HG03095 (cell line): ENCODE data around the gene PCBP3.

Source experiments
- ATAC-seq: cut with Tn5 transposase; IDR thresholded peaks from one replicate; pipeline ENCODE4 v1.9.1; 2021; ENCODE audit warnings: moderate library complexity; ENCODE audit not compliant: unreplicated experiment

PCBP3 gene

GRCh38 chr21:45986316-45987051 is 343.0 kb downstream of the PCBP3 start:
- no peak for ATAC-seq

GRCh38 chr21:45987121-45987711 is 343.7 kb downstream of the PCBP3 start:
- no peak for ATAC-seq

- ATAC-seq = no peak
Measured at GRCh38 chr21:45988366-45989347, 345.1 kb downstream of the PCBP3 start.

DNA sequence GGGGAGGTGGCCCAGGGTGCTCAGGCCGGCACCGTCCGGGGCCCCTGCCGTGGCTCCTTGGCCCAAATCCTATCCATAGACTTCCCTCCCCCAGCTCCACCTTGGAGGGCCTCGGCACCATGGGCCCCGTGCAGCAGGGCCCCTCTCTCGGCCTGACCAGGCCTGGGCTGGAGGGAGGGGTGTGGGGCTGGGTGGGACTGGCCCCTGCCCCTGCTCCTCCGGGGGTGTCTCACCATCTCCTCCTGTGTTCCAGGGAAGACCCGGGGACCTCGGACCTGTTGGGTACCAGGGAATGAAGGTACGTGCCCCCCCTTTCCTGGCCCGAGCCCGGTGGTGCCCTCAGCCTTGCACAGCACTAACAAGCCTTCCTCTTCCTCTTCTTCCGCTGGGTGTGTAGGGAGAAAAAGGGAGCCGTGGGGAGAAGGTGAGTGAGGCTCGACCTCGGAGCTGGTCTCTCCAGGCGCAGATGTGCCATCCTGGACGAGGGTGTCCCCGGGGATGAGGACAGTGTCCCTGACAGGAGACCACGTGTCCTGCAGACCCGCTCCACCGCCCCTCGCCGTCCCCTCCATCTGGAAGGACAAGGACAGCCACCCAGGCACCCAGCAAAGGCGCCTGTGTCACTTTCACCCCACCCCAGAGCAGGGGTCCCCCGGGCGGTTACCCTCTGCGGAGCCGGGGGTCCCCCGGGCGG is 346.0 kb downstream of the PCBP3 start:
- ATAC-seq = no peak

GRCh38 chr21:45990049-45990711 is 346.7 kb downstream of the PCBP3 start:
- ATAC-seq = no peak

GRCh38 chr21:45990741-45991605 is 347.4 kb downstream of the PCBP3 start:
- no peak for ATAC-seq

DNA sequence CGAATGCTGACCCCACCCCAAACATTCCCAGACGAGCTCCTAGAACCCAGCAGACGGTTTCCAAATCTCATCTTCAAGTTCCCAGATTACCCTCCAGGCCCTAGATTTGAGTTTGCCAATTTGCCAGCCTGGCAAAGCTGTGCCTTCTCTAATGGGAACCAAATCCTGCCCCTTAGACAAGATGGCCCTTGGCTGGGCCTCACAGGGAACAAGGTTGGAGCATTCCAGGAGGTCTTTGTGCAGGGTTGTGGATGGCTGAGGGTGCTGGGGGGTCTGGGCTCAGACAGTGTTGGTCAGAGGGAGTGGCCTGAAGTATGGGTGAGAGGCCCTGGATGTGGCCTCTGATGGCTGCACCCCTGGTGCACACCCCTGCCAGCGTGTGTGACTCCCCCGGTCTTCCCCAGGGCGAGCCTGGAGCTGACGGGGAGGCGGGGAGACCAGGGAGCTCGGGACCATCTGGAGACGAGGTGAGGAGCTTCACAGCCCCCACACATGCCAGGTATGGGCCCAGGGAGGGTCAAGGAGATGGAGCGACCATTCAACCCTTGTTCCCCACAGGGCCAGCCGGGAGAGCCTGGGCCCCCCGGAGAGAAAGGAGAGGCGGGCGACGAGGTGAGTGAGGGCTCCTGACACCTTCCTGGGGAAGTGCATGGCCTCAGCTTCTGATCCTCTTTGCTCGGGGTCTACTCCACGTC is 348.2 kb downstream of the PCBP3 start:
- ATAC-seq = no peak
